GM10266 (cell line): ENCODE results near the gene ICE2.
A peak's percentile ranks its signal among the peaks of the same experiment; 100 is the strongest.

Experiments used
- DNase-seq: peaks from one replicate; pipeline ENCODE4 v3.0.0; 2012; ENCODE audit errors: extremely low spot score
- CTCF ChIP-seq: IDR thresholded peaks from 2 replicates; pipeline ENCODE4 v1.5.1; 2012; ENCODE audit warnings: mild to moderate bottlenecking, low read depth; ENCODE audit not compliant: control insufficient read depth, insufficient read depth; ENCODE audit errors: missing control alignments

The ICE2 gene

GRCh38 chr15:60392986-60393790 is 85.8 kb downstream of the ICE2 start:
- TF ChIP-seq CTCF = no peak
- DNase-seq = no peak

- no peak for DNase-seq
- TF ChIP-seq CTCF = no peak
These were observed 86.3 kb downstream of the ICE2 start for GRCh38 chr15:60392601-60392985.

GRCh38 chr15:60391722-60392315 is 87.1 kb downstream of the ICE2 start:
- TF ChIP-seq CTCF = no peak

GRCh38 chr15:60390871-60391501 is 88.0 kb downstream of the ICE2 start:
- TF ChIP-seq CTCF = no peak
- DNase-seq = no peak

More at GRCh38 chr15:60391722-60392315, 87.1 kb downstream of the ICE2 start:
- DNase-seq = no peak

- no peak for DNase-seq
- no peak for TF ChIP-seq CTCF
These were observed 88.7 kb downstream of the ICE2 start for GRCh38 chr15:60390231-60390630.

GRCh38 chr15:60389261-60390077 is 89.5 kb downstream of the ICE2 start:
- DNase-seq = peak; percentile 52
- no peak for TF ChIP-seq CTCF

- no peak for DNase-seq
- TF ChIP-seq CTCF = no peak
These were observed 91.6 kb downstream of the ICE2 start for GRCh38 chr15:60387321-60387720.
